ENCODE results near the gene GNMT.
"Not testable (repeated sequence)": the region's sequence is repeated elsewhere in the genome, so short reads cannot be mapped to it uniquely, and the experiment has no call there.

The GNMT gene

DNA sequence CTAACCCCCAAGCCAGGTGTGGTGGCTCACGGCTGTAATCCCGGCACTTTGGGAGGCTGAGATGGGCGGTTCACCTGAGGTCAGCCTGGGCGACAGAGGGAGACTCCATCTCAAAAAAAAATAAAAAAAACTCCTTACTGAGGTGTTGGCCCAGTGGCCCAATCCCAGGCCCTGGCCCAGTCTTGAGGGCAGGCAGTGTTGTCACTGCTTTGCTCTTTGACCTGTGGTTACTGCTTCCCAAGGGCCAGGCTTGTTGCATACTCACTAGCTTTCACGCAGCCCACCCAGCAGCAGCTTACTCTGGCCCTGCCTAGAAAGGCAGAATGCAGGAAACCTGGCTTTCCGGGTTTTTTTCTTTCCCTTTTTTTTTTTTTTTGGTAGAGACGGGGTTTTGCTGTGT lies 18.1 kb upstream of the GNMT start:
- no peak overlapping the region for H3K4me3 ChIP-seq (ENCODE audit: low read depth, low read length)
- no peak overlapping the region for H4K12ac ChIP-seq (ENCODE audit: low read depth, low read length)
- no peak overlapping the region for H3K23ac ChIP-seq (ENCODE audit: low read length)
- no peak overlapping the region for H2BK12ac ChIP-seq (ENCODE audit: low read length)
- H3K27ac ChIP-seq (ENCODE audit: low read depth, low read length): no peak overlapping the region
- no peaks in the 10 kb centered on the region for H3K27me3 ChIP-seq (ENCODE audit: insufficient read depth, low read length)
- no peaks in the 10 kb centered on the region for H3K9me3 ChIP-seq (ENCODE audit: insufficient read depth, low read depth, low read length)
- DNase-seq: no peak
- H4K91ac ChIP-seq (ENCODE audit: low read depth, low read length): no peak overlapping the region
- H3K79me1 ChIP-seq (ENCODE audit: low read length): no peaks in the 10 kb centered on the region
- H2BK120ac ChIP-seq (ENCODE audit: insufficient read depth, low read length, poor library complexity): no peak overlapping the region
- H3K9ac ChIP-seq (ENCODE audit: low read length): no peak overlapping the region
- no peak overlapping the region for H2AFZ ChIP-seq (ENCODE audit: insufficient read depth, low read length, poor library complexity)
- H3K14ac ChIP-seq (ENCODE audit: low read length): no peak overlapping the region
- peaks cover 25 to 26% of the 10 kb centered on the region in 2 experiments for H3K36me3 ChIP-seq (ENCODE audit: control insufficient read depth in 1 of 2, insufficient read depth in 2 of 2, low read length in 2 of 2)
- no peaks in the 10 kb centered on the region for H3K79me2 ChIP-seq (ENCODE audit: control insufficient read depth, insufficient read depth, low read length, poor library complexity)
- H3K18ac ChIP-seq (ENCODE audit: low read length): no peak overlapping the region
- H3K4me2 ChIP-seq (ENCODE audit: low read length): no peak overlapping the region
- H2BK5ac ChIP-seq (ENCODE audit: low read depth, low read length, poor library complexity): no peak overlapping the region
- no CpG with 5 or more reads among the region's 7 CpGs for WGBS (ENCODE audit: extremely low coverage, insufficient coverage, insufficient read length)
- no peak overlapping the region for H4K8ac ChIP-seq (ENCODE audit: low read depth, low read length)
- no peak overlapping the region for H3K4ac ChIP-seq (ENCODE audit: low read depth, low read length)
- no peak overlapping the region for H2AK5ac ChIP-seq (ENCODE audit: low read length)
- no peaks in the 10 kb centered on the region for H3K4me1 ChIP-seq (ENCODE audit: control insufficient read depth in 1 of 2, insufficient read depth in 2 of 2, low read length in 2 of 2)

GRCh38 chr6:42947950-42948349 lies 12.6 kb upstream of the GNMT start:
- no peak overlapping the region for H3K27ac ChIP-seq (ENCODE audit: low read depth, low read length)
- H3K23ac ChIP-seq (ENCODE audit: low read length): no peak overlapping the region
- no peak overlapping the region for H3K4me3 ChIP-seq (ENCODE audit: low read depth, low read length)
- no peaks in the 10 kb centered on the region for H3K79me1 ChIP-seq (ENCODE audit: low read length)
- H3K4me1 ChIP-seq (ENCODE audit: control insufficient read depth in 1 of 2, insufficient read depth in 2 of 2, low read length in 2 of 2): no peaks in the 10 kb centered on the region
- H4K12ac ChIP-seq (ENCODE audit: low read depth, low read length): no peak overlapping the region
- H4K91ac ChIP-seq (ENCODE audit: low read depth, low read length): no peak overlapping the region
- no peak overlapping the region for H2AFZ ChIP-seq (ENCODE audit: insufficient read depth, low read length, poor library complexity)
- H3K27me3 ChIP-seq (ENCODE audit: insufficient read depth, low read length): no peaks in the 10 kb centered on the region
- peaks cover 0 to 1% of the 10 kb centered on the region in 2 experiments for H3K36me3 ChIP-seq (ENCODE audit: control insufficient read depth in 1 of 2, insufficient read depth in 2 of 2, low read length in 2 of 2)
- H4K8ac ChIP-seq (ENCODE audit: low read depth, low read length): no peak overlapping the region
- H3K18ac ChIP-seq (ENCODE audit: low read length): no peak overlapping the region
- no peaks in the 10 kb centered on the region for H3K79me2 ChIP-seq (ENCODE audit: control insufficient read depth, insufficient read depth, low read length, poor library complexity)
- no peak overlapping the region for H3K4me2 ChIP-seq (ENCODE audit: low read length)
- H3K9ac ChIP-seq (ENCODE audit: low read length): no peak overlapping the region
- no peaks in the 10 kb centered on the region for H3K9me3 ChIP-seq (ENCODE audit: insufficient read depth, low read depth, low read length)
- no peak overlapping the region for H2BK5ac ChIP-seq (ENCODE audit: low read depth, low read length, poor library complexity)
- DNase-seq: no peak
- H3K14ac ChIP-seq (ENCODE audit: low read length): no peak overlapping the region
- no peak overlapping the region for H3K4ac ChIP-seq (ENCODE audit: low read depth, low read length)
- no peak overlapping the region for H2BK12ac ChIP-seq (ENCODE audit: low read length)
- H2BK120ac ChIP-seq (ENCODE audit: insufficient read depth, low read length, poor library complexity): no peak overlapping the region
- H2AK5ac ChIP-seq (ENCODE audit: low read length): no peak overlapping the region

GRCh38 chr6:42952389-42952788 lies 8.2 kb upstream of the GNMT start:
- no peak overlapping the region for H3K27ac ChIP-seq (ENCODE audit: low read depth, low read length)
- H2BK5ac ChIP-seq (ENCODE audit: low read depth, low read length, poor library complexity): no peak overlapping the region
- no peak for DNase-seq
- no peaks in the 10 kb centered on the region for H3K36me3 ChIP-seq (ENCODE audit: control insufficient read depth in 1 of 2, insufficient read depth in 2 of 2, low read length in 2 of 2)
- H4K8ac ChIP-seq (ENCODE audit: low read depth, low read length): no peak overlapping the region
- H3K27me3 ChIP-seq (ENCODE audit: insufficient read depth, low read length): no peaks in the 10 kb centered on the region
- H4K91ac ChIP-seq (ENCODE audit: low read depth, low read length): no peak overlapping the region
- H3K14ac ChIP-seq (ENCODE audit: low read length): no peak overlapping the region
- no peak overlapping the region for H3K4me3 ChIP-seq (ENCODE audit: low read depth, low read length)
- no peak overlapping the region for H3K18ac ChIP-seq (ENCODE audit: low read length)
- H3K4ac ChIP-seq (ENCODE audit: low read depth, low read length): no peak overlapping the region
- no CpG with 5 or more reads among the region's 4 CpGs for WGBS (ENCODE audit: extremely low coverage, insufficient coverage, insufficient read length)
- no peak overlapping the region for H2BK120ac ChIP-seq (ENCODE audit: insufficient read depth, low read length, poor library complexity)
- H3K9ac ChIP-seq (ENCODE audit: low read length): no peak overlapping the region
- H2AFZ ChIP-seq (ENCODE audit: insufficient read depth, low read length, poor library complexity): no peak overlapping the region
- no peak overlapping the region for H2BK12ac ChIP-seq (ENCODE audit: low read length)
- no peaks in the 10 kb centered on the region for H3K79me2 ChIP-seq (ENCODE audit: control insufficient read depth, insufficient read depth, low read length, poor library complexity)
- no peaks in the 10 kb centered on the region for H3K4me1 ChIP-seq (ENCODE audit: control insufficient read depth in 1 of 2, insufficient read depth in 2 of 2, low read length in 2 of 2)
- no peak overlapping the region for H3K4me2 ChIP-seq (ENCODE audit: low read length)
- no peak overlapping the region for H2AK5ac ChIP-seq (ENCODE audit: low read length)
- H4K12ac ChIP-seq (ENCODE audit: low read depth, low read length): no peak overlapping the region
- H3K9me3 ChIP-seq (ENCODE audit: insufficient read depth, low read depth, low read length): no peaks in the 10 kb centered on the region
- no peak overlapping the region for H3K23ac ChIP-seq (ENCODE audit: low read length)
- H3K79me1 ChIP-seq (ENCODE audit: low read length): no peaks in the 10 kb centered on the region

- H4K8ac ChIP-seq (ENCODE audit: low read depth, low read length); H3K18ac ChIP-seq (ENCODE audit: low read length); H4K12ac ChIP-seq (ENCODE audit: low read depth, low read length); H2AFZ ChIP-seq (ENCODE audit: insufficient read depth, low read length, poor library complexity); H3K27me3 ChIP-seq (ENCODE audit: insufficient read depth, low read length); H3K4me3 ChIP-seq (ENCODE audit: low read depth, low read length); H3K36me3 ChIP-seq (ENCODE audit: control insufficient read depth in 1 of 2, insufficient read depth in 2 of 2, low read length in 2 of 2); H4K91ac ChIP-seq (ENCODE audit: low read depth, low read length); H3K79me1 ChIP-seq (ENCODE audit: low read length); H2AK5ac ChIP-seq (ENCODE audit: low read length); H2BK12ac ChIP-seq (ENCODE audit: low read length); H3K4ac ChIP-seq (ENCODE audit: low read depth, low read length); H3K79me2 ChIP-seq (ENCODE audit: control insufficient read depth, insufficient read depth, low read length, poor library complexity); DNase-seq; H2BK5ac ChIP-seq (ENCODE audit: low read depth, low read length, poor library complexity); H3K27ac ChIP-seq (ENCODE audit: low read depth, low read length); H3K9me3 ChIP-seq (ENCODE audit: insufficient read depth, low read depth, low read length); H3K4me1 ChIP-seq (ENCODE audit: control insufficient read depth in 1 of 2, insufficient read depth in 2 of 2, low read length in 2 of 2); H3K23ac ChIP-seq (ENCODE audit: low read length); H3K14ac ChIP-seq (ENCODE audit: low read length); H3K9ac ChIP-seq (ENCODE audit: low read length); H2BK120ac ChIP-seq (ENCODE audit: insufficient read depth, low read length, poor library complexity); H3K4me2 ChIP-seq (ENCODE audit: low read length): not testable (repeated sequence)
- WGBS (ENCODE audit: extremely low coverage, insufficient coverage, insufficient read length): no CpG with 5 or more reads among the region's 4 CpGs
Measured at GRCh38 chr6:42954405-42954804, 6.1 kb upstream of the GNMT start.

Measured in trophoblast cell (in vitro differentiated cells and primary cell).